Measurements from ENCODE around the gene PEX19.
"Not testable (repeated sequence)": the region's sequence is repeated elsewhere in the genome, so short reads cannot be mapped to it uniquely, and the experiment has no call there.

PEX19 gene

DNA sequence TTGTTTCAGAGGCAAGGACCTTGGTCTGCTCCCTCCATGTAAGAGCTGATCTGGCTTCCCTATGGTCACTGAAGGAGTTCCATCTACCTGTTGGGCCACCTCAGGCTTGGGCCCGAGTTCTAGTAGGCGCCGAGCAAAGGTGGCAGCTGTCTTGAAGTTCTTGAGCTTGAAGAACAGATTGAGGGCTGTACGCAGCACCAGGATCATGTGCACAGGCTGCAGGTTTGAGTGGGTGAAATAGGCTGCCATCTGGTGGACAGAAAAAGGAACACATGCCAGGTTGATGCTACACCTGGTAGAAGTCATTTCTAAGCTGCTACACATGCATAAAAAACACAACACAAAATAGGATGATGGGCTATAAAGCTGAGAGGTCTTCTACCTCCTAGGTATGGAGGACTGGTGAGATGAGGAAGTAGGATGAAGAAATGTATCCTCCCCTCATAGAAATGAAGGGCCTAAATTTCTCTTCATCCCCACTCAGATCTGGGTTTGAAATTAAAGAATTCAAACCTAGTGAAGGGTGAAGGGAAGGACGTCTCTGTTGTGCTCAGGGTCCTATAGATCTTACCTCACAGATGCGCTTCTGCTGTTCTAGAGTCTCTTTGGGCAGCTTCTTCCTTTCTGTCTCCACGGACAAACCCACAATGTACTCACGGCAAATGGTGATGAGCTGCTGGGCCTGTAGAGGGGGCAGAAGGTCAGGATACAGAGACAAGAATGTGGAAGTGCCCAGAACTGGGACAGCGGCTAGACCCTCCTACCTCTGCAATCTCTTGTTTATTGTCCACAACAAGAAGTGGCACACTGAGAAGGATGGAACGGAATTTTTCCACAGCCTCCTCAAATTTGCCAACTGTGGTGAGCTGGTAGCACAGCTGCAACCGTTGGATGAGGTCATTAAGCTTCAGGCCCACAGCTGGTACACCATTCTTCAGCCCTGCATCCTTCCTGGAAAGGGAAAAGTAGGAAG is 6.6 kb upstream of the PEX19 start:
- peaks cover 11% of the 10 kb centered on the region for H3K4me1 Mint-ChIP-seq
- no peak overlapping the region for H3K4me3 Mint-ChIP-seq
- peak; percentile 62 to 68 for DNase-seq
- peak; percentile 96 for ATAC-seq
- no peaks in the 10 kb centered on the region for H3K9me3 Mint-ChIP-seq
- H3K27me3 Mint-ChIP-seq = no peaks in the 10 kb centered on the region
- H3K27ac Mint-ChIP-seq = no peak overlapping the region

DNA sequence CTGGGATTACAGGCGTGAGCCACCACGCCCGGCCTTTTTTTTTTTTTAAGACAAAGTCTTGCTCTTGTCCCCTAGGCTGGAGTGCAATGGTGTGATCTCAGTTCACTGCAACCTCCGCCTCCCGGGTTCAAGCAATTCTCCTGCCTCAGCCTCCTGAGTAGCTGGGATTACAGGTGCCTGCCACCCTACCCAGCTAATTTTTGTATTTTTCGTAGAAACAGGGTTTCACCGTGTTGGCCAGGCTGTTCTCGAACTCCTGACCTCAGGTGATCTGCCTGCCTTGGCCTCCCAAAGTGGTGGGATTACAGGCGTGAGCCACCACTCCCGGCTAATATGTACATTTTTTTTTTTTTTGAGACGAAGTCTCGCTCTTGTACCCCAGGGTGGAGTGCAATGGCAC is 2.8 kb upstream of the PEX19 start:
- peak overlapping the region in 1 of 2 donors; percentile 69 for H3K27ac Mint-ChIP-seq
- not testable (repeated sequence) for H3K9me3 Mint-ChIP-seq, DNase-seq, ATAC-seq, H3K27me3 Mint-ChIP-seq, H3K4me3 Mint-ChIP-seq
- H3K4me1 Mint-ChIP-seq = peaks cover 36% of the 10 kb centered on the region

DNA sequence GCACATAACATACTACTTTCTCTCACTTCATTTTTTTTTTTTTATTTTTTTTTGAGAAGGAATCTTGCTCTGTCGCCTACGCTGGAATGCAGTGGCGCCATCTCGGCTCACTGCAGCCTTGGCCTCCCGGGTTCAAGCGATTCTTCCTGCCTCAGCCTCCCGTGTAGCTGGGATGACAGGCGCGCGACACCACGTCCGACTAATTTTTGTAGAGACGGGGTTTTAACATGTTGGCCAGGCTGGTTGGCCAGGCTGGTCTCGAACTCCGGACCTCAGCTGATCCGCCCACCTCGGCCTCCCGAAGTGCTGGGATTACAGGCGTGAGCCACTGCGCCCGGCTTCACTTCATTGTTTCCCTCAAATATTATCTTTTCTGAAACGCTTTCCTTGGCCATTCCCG is 573 bp upstream of the PEX19 start:
- DNase-seq (no peak), ATAC-seq (no peak)
- H3K4me1 Mint-ChIP-seq = peaks cover 27% of the 10 kb centered on the region
- H3K27me3 Mint-ChIP-seq = no peaks in the 10 kb centered on the region
- no peak overlapping the region for H3K27ac Mint-ChIP-seq
- no peaks in the 10 kb centered on the region for H3K9me3 Mint-ChIP-seq
- H3K4me3 Mint-ChIP-seq = peak overlapping the region; percentile 98 to 99

DNA sequence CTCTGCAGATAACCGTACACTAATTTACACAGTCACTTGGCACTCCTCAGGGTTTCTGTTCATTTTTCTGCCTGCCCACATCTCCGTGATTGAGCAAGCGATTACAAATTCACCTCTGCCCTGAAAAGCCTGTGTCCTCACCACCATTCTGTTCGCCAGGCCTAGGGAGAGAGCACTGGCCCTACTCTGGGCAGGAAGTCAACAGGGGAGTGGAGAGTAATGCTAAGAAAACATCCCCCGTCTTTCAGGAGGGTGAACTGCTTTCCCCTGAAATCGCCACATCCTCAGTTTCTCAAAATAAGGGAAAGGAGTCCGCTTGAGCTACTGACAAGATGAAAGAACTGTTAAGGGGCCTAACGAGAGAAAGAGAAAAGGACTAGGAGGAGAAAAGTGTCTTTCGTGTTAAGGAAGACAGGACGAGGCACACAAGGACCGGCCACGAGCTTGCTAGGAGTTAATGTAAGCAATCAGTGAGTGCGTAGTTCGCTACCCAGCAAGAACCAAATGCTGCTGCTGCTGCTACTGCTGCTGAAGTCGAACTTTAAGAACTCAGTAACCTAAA is 632 bp downstream of the PEX19 start:
- Mint-ChIP-seq H3K4me1 (peaks cover 27% of the 10 kb centered on the region), H3K27ac (peak overlapping the region; percentile 98), H3K27me3 (no peaks in the 10 kb centered on the region), H3K9me3 (no peaks in the 10 kb centered on the region), H3K4me3 (peak overlapping the region; percentile 98 to 99)
- ATAC-seq (peak; percentile 42), DNase-seq (peak in 1 of 2 donors; percentile 16)

DNA sequence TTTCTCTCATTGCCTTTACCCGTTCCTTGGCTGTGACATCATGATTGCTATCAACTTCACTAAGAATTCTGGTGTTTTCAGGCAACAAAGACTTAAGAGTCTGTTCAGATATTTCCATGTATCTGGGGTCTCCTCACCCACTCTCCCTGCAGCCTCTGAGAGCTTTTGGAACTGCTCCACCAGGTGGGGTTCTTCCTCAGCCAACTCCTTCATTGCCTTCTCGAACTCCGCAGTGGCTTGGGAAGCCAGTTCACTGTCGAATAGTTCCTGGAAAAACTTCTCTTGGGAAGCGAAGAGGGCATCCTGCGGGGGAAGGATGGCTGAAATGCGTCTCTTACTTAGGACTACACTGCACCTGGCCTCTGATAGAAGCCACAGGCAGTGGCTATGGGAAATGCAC is 2.1 kb downstream of the PEX19 start:
- Mint-ChIP-seq H3K27me3 (no peaks in the 10 kb centered on the region), H3K9me3 (no peaks in the 10 kb centered on the region), H3K4me3 (no peak overlapping the region), H3K27ac (no peak overlapping the region), H3K4me1 (peaks cover 27% of the 10 kb centered on the region)
- DNase-seq (no peak), ATAC-seq (no peak)

DNA sequence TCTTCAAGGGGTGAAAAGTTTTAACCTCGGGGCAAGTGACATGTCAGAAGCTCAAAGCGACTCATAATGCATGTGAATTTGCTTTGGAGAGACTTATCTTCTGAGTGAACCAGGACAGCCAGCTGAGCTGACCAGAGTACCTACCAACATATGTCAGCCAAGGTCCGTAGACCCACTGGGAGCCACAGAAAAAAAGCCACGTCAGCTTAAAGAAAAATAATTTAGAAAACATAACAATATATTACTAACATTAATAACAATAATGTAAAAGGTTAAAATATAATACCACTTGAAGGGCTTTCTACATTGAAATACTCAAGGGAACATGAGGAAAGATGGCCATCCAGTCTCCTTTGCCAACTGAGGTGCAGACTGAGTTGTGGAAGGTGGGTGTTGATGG is 6.9 kb downstream of the PEX19 start:
- no peak for ATAC-seq
- H3K4me1 Mint-ChIP-seq = no peaks in the 10 kb centered on the region
- H3K9me3 Mint-ChIP-seq = no peaks in the 10 kb centered on the region
- no peaks in the 10 kb centered on the region for H3K27me3 Mint-ChIP-seq
- DNase-seq = no peak
- peak overlapping the region in 1 of 2 donors; percentile 83 for H3K27ac Mint-ChIP-seq
- H3K4me3 Mint-ChIP-seq = no peak overlapping the region

DNA sequence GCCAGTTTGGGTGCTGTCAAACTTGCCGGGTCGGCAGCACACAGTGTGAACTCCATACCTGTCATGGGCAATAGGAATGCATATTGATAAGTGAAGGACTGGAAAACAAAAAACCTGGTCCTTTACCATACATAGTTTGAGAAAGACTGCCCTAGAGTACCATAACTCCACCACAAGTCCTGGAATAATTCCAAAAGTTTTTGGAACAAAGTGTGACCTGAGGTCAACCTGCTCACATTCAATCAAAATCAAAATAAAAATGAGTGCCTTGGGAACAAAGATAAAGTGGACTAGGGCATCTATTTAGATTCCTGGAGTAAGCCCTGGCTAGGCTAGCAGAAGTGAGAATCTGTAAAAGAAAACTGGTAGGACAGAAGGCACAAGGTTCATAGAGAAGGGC is 7.6 kb downstream of the PEX19 start:
- Mint-ChIP-seq H3K4me1 (no peaks in the 10 kb centered on the region), H3K27me3 (no peaks in the 10 kb centered on the region), H3K9me3 (no peaks in the 10 kb centered on the region), H3K27ac (peak overlapping the region in 1 of 2 donors; percentile 61), H3K4me3 (no peak overlapping the region)
- ATAC-seq (no peak), DNase-seq (no peak)

DNA sequence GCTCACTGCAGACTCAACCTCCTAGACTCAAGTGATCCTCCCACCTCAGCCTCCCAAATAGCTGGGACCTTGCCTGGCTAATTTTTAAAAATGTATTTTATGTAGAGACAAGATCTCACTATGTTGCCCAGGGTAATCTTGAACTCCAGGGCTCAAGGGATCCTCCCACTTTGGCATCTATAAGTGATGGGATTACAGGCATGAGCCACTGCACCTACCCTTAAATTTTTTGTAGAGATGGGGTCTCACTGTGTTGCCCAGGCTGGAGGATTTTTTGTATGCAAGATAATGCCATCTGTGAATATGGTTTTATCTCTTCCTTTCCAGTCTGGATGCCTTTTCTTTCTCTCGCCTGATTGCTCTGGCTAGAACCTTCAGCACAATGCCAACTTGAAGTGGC is 13.9 kb downstream of the PEX19 start:
- Mint-ChIP-seq H3K4me1 (no peaks in the 10 kb centered on the region), H3K27ac (no peak overlapping the region)
- DNase-seq = no peak

DNA sequence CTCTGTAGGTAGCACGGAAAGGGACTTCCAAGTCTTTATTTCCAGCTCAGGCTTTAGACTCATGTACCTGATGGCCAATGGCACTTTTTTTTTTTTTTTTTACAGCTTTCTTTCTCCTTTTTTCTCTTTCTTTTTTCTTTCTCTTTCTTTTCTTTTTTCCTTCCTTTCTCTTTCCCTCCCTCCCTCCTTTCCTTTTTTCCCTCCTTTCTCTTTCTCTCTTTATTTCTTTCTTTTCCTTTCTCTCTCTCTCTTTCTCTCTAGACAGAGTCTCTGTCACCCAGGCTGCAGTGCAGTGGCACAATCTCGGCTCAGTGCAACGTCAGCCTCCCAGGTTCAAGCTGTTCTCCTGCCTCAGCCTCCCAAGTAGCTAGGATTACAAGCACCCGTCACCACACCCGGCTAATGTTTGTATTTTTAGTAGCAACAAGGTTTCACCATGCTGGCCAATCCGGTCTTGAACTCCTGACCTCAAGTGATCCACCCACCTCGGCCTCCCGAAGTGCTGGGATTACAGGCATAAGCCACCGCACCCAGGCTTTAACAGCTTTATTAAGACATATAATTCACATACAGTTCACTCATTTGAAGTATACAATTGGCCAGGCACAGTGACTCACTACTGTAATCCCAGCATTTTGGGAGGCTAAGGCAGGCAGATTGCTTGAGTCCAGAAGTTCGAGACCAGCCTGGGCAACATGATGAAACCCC is 17.5 kb downstream of the PEX19 start:
- DNase-seq (no peak), ATAC-seq (no peak)
- Mint-ChIP-seq H3K27ac (no peak overlapping the region), H3K9me3 (no peaks in the 10 kb centered on the region), H3K27me3 (no peaks in the 10 kb centered on the region), H3K4me1 (peaks cover 13% of the 10 kb centered on the region), H3K4me3 (no peak overlapping the region)

More for the DNA sequence above, 13.9 kb downstream of the PEX19 start:
- H3K27me3 Mint-ChIP-seq = no peaks in the 10 kb centered on the region
- ATAC-seq = no peak
- H3K9me3 Mint-ChIP-seq = no peaks in the 10 kb centered on the region
- no peak overlapping the region for H3K4me3 Mint-ChIP-seq

DNA sequence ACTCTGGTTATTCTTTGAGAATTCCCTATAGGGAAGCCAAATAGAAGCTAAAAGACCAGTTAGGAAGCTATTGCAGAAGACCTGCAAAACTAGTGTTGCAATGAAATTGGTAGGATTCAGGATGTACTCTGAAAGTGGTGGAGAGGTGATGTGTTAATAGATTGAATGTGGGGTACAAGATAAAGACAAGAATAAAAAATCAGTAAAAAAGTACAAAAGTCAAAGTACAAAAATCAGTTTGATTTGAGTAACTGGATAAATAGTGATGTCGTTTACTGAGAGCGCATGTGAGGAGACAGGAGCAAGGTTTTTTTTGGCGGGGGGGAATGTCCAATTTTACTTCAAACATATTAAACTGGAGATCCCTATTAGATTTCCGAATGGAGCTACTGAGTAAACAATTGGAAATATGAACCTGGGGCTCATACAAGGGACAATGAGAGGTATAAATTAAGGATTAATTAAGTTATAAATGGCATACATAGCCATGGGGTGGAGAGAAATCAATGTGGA is 20.1 kb downstream of the PEX19 start:
- DNase-seq (no peak), ATAC-seq (no peak)
- no peak overlapping the region for H3K27ac Mint-ChIP-seq
- H3K27me3 Mint-ChIP-seq = no peaks in the 10 kb centered on the region
- no peaks in the 10 kb centered on the region for H3K9me3 Mint-ChIP-seq
- H3K4me1 Mint-ChIP-seq = peaks cover 22% of the 10 kb centered on the region
- H3K4me3 Mint-ChIP-seq = no peak overlapping the region

DNA sequence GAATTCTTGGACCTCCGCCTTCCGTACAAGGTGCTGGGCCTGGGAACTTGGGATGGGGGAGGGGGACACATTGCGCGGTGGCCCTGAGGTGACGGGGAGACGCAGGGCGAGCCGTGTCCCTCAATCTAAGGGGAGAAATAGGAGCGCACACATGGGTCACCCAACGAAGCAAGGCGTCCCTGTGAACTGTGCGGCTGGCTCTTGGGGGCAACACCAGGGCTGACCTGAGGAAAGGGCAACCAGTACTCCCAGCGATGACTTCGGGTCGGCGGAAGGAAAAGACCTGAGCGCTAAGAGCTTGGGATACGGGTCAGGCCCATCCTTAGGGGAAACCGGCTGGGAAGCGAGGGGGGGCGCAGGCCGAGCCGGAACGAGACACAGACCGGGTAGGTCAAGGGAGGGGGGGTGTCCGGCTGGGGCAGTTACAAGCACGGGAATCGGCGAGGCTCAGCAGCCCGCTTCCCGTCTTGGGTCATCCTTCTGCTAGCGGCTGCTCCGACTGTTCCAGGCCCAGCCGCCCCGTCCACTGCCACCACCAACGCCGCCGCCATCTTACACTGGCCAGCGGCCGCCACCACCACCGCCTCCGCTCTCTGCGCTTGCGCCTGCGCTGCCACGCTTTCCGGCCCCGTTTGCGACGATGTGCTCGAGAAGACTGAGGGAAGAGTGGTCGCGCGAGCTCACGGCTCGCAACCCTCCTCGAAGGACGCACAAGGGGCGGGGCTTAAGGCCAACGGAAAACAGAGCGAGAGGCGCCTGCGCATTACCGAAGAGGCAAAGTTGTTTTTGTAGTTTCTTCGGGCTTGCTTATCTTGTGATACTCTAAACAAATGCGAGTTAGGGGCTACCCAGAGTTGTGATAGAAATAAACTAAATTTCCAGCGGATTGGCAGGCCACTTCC is 22.8 kb downstream of the PEX19 start, which contains the start of gene DCAF8:
Gene DCAF8 (minus strand): TSS at position 657 of the 902 bp plus-strand sequence. CDS start 18,541 bp downstream, outside the sequence.
- H3K27ac Mint-ChIP-seq = peak within 1 kb of the TSS; percentile 100
- H3K27me3 Mint-ChIP-seq = no peaks in the 10 kb centered on the region
- DNase-seq (peak; percentile 97 to 98), ATAC-seq (peak; percentile 87)
- H3K9me3 Mint-ChIP-seq = no peaks in the 10 kb centered on the region
- peaks cover 47% of the 10 kb centered on the region for H3K4me1 Mint-ChIP-seq
- peak within 1 kb of the TSS; percentile 87 to 98 for H3K4me3 Mint-ChIP-seq

DNA sequence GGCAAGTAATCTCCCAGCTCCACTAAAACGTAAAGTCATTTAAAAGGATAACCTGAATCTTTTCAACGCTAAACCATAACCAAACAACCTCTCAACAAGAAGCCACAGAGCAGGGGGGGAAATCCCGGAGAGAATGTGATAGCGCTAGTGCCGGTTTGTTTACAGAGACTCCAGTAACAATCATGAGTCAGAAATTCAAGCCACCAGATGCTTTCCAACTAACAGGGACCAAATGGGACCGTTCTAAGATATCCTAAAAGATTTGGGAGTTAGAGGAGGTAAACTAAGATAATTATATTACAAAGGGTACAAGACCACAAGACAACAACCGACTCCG is 23.4 kb downstream of the PEX19 start:
- Mint-ChIP-seq H3K4me1 (peaks cover 47% of the 10 kb centered on the region), H3K27ac (peak overlapping the region; percentile 100), H3K27me3 (no peaks in the 10 kb centered on the region), H3K9me3 (no peaks in the 10 kb centered on the region), H3K4me3 (peak overlapping the region; percentile 87 to 98)
- ATAC-seq (peak; percentile 59), DNase-seq (peak; percentile 62 to 78)

DNA sequence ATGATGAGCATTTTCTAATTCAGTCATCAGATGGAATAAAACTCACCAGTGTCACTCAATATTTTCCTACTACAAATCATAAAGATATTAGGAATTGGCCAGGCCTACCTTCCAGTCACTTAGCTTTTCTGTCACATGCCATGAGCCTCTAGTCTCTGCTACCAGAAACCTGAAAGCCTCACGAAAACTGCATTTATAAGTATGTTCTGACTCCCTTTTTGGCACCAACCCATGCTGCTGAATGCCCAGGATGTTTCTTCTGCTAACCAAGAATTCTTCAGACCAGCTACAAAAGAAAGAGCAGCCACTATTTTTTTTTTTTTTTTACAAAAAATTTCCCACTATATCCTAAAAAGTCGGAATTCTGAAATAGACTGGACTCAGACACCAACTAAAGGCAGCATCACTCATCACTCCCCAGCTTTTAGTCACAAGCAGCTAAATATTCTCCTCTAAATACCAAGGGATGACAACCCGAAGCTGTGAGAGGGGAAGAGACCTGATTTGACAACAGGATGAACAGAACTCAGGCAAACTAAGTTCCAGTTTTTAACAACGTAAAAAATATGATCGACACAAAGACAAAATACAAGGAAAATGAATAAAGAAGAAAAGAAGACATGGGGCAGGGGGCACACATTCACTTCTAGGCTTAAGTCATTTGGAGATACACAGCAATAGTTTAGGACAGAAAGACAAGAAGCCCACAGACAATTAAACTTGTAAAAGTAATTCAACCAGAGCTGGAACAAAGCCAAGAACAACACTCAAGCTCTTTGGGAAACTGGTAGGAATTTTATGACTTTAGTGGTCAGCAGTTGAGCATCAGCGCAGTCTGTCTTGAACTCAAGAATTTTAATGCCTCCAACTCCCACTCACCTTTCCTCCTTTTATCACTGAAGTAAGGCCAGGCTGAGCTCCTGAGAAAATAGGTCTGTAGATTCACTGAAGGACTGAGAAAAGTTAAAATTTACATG is 24.2 kb downstream of the PEX19 start:
- Mint-ChIP-seq H3K4me1 (peaks cover 47% of the 10 kb centered on the region), H3K27me3 (no peaks in the 10 kb centered on the region), H3K9me3 (no peaks in the 10 kb centered on the region), H3K27ac (peak overlapping the region; percentile 100), H3K4me3 (peak overlapping the region; percentile 87 to 98)
- no peak for ATAC-seq
- DNase-seq = no peak

All from stimulated activated naive CD8-positive, alpha-beta T cell treated with anti-CD3 and anti-CD28 coated beads, Interleukin-15, amount 100 ng/mL, for 72 hours (primary cell).